Measurements from ENCODE around the gene EPHA6.
"Not testable (repeated sequence)": the region's sequence is repeated elsewhere in the genome, so short reads cannot be mapped to it uniquely, and the experiment has no call there.

Gene EPHA6

GRCh38 chr3:96959901-96960641, 145.7 kb downstream of the EPHA6 start:
- H3K4me3 ChIP-seq (ENCODE audit: low read depth, low read length) = no peak overlapping the region
- no peak for TF ChIP-seq CTCF (IDR thresholded peaks at IDR 0.05; ENCODE audit: borderline replicate concordance, insufficient read depth, low read depth, low read length)

GRCh38 chr3:96960661-96961330, 146.4 kb downstream of the EPHA6 start:
- TF ChIP-seq CTCF (IDR thresholded peaks at IDR 0.05; ENCODE audit: borderline replicate concordance, insufficient read depth, low read depth, low read length) = no peak
- no peak overlapping the region for H3K4me3 ChIP-seq (ENCODE audit: low read depth, low read length)

- H3K4me3 ChIP-seq (ENCODE audit: low read depth, low read length) = no peak overlapping the region
These were observed 147.2 kb downstream of the EPHA6 start for GRCh38 chr3:96961576-96961975.

GRCh38 chr3:96966181-96966929, 152.0 kb downstream of the EPHA6 start:
- H3K4me3 ChIP-seq (ENCODE audit: low read depth, low read length) = no peak overlapping the region
- no peak for TF ChIP-seq CTCF (IDR thresholded peaks at IDR 0.05; ENCODE audit: borderline replicate concordance, insufficient read depth, low read depth, low read length)

More at GRCh38 chr3:96961576-96961975, 147.2 kb downstream of the EPHA6 start:
- no peak for TF ChIP-seq CTCF (IDR thresholded peaks at IDR 0.05; ENCODE audit: borderline replicate concordance, insufficient read depth, low read depth, low read length)

GRCh38 chr3:96970211-96970610, 155.8 kb downstream of the EPHA6 start:
- no peak for TF ChIP-seq CTCF (IDR thresholded peaks at IDR 0.05; ENCODE audit: borderline replicate concordance, insufficient read depth, low read depth, low read length)
- no peak overlapping the region for H3K4me3 ChIP-seq (ENCODE audit: low read depth, low read length)

- no peak for TF ChIP-seq CTCF (IDR thresholded peaks at IDR 0.05; ENCODE audit: borderline replicate concordance, insufficient read depth, low read depth, low read length)
- H3K4me3 ChIP-seq (ENCODE audit: low read depth, low read length) = no peak overlapping the region
These were observed 163.3 kb downstream of the EPHA6 start for GRCh38 chr3:96977671-96978070.

GRCh38 chr3:96983716-96984115, 169.3 kb downstream of the EPHA6 start:
- not testable (repeated sequence) for H3K4me3 ChIP-seq (ENCODE audit: low read depth, low read length)

Data from GM12875 (cell line).